Left ventricle myocardium inferior (tissue), 1 donor: ENCODE measurements around the gene PSPN. TPM values are rescaled to one million over a fixed set of nuclear protein-coding genes. Genes with fewer than 3 reads are reported as not detected.

Source experiments
- DNase-seq: peaks from one replicate; pipeline ENCODE4 v3.0.0-alpha.2; 2020
- H3K27ac ChIP-seq: fragments of 200-600 bp; replicated peaks from 2 replicates; pipeline ENCODE4 v1.8.0; 2021
- H3K27me3 ChIP-seq: fragments of 200-600 bp; 2 replicates; pipeline ENCODE4 v1.8.0; 2021; ENCODE audit warnings: low read depth
- H3K36me3 ChIP-seq: fragments of 200-600 bp; 2 replicates; pipeline ENCODE4 v1.8.0; 2021
- H3K4me1 ChIP-seq: fragments of 200-600 bp; 2 replicates; pipeline ENCODE4 v1.8.0; 2021
- H3K4me3 ChIP-seq: fragments of 200-600 bp; 2 replicates; pipeline ENCODE4 v1.8.0; 2021; ENCODE audit warnings: mild to moderate bottlenecking, moderate library complexity
- H3K9me3 ChIP-seq: fragments of 200-600 bp; replicated peaks from 2 replicates; pipeline ENCODE4 v1.8.0; 2021
- intact Hi-C: fragments of 100-400 bp; cut with micrococcal nuclease; formaldehyde crosslinking; loops from one replicate; pipeline ENCODE4 v1.11.0; 2022
- microRNA-seq: library from miRNA; unstranded; fragments of <30 nt; microRNA quantifications from one replicate; pipeline ENCODE4 v1.2.0, GENCODE V29; 2020
- total RNA-seq: library from RNA; stranded (reverse); fragmentation: NEBNext Ultra II Directional; extraction: Animal tissue kit (Norgen Biotek cat#: 25700); gene quantifications from one replicate; pipeline ENCODE4 v1.2.1, GENCODE V29; 2021
- TF ChIP-seq, protein P1 (sequence below): fragments of 200-600 bp; IDR thresholded peaks from 2 replicates; pipeline ENCODE4 v1.8.0; 2021; ENCODE audit warnings: antibody characterized with exemption, mild to moderate bottlenecking, borderline replicate concordance
- donor health status: DM: no; HTN: yes; CAD: no; lungs with severe emphysema.

The PSPN gene
- total RNA-seq, 1 donor from 2014 or later = 1.2 TPM

DNA sequence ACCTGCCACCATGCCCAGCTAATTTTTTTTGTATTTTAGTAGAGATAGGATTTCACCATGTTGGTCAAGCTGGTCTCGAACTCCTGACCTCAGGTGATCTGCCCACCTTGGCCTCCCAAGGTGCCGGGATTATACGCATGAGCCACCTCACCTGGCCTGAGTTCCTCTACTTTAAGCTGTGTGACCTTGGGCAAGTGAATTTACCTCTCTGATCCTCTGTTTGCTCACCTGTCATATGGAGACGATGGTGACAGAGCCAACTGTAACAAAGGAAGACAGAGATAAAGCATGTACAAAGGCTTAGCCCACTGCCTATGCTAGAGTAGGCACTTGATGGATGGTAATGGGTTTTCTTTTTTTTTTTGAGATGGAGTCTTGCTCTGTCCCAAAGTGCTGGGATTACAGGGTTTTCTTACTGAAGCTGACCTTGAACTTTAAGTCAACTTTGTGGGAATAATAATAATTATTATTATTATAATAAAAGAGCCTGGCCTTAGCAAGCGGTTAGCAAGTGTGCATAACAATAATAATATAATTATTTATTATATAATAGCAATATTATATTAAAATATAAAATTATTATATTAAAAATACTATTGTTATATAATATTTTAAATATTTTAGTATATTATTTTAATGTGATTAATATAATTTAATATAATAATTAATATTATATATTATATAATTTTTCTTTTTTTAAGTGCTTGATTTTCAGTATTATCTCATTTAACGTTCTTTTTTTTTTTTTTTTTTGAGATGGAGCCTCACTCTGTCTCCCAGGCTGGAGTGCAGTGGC is 41.0 kb downstream of the PSPN start:
- TF ChIP-seq, protein P1, sequence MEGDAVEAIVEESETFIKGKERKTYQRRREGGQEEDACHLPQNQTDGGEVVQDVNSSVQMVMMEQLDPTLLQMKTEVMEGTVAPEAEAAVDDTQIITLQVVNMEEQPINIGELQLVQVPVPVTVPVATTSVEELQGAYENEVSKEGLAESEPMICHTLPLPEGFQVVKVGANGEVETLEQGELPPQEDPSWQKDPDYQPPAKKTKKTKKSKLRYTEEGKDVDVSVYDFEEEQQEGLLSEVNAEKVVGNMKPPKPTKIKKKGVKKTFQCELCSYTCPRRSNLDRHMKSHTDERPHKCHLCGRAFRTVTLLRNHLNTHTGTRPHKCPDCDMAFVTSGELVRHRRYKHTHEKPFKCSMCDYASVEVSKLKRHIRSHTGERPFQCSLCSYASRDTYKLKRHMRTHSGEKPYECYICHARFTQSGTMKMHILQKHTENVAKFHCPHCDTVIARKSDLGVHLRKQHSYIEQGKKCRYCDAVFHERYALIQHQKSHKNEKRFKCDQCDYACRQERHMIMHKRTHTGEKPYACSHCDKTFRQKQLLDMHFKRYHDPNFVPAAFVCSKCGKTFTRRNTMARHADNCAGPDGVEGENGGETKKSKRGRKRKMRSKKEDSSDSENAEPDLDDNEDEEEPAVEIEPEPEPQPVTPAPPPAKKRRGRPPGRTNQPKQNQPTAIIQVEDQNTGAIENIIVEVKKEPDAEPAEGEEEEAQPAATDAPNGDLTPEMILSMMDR = no peak
- H3K27ac ChIP-seq = no peak overlapping the region
- H3K9me3 ChIP-seq = no peaks in the 10 kb centered on the region
- H3K4me1 ChIP-seq = no peaks in the 10 kb centered on the region
- no peaks in the 10 kb centered on the region for H3K36me3 ChIP-seq
- DNase-seq = no peak
- peaks cover 28% of the 10 kb centered on the region for H3K27me3 ChIP-seq
- H3K4me3 ChIP-seq = no peak overlapping the region
- intact Hi-C loops = no loop called here

DNA sequence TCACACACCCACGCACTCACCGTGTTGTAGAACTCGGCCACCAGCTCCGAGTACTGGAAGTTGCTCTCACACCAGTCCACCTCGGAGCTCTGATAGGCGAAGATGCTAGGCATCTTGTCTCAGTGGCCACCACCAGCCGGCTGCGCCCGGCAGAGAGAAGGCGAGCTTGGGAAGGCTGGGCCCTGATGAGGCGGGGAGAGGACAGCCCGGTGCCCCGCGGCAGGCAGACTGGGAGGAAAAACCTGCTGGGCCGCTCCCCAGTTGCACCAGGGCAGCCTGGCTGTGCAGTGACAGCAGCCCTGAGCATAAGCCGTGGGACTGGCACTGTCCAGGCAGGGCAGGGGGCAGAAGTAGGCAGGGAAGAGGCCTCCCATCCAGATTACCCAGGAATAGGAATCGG is 42.3 kb downstream of the PSPN start, which contains the start of gene ACER1:
TSS of gene ACER1 (minus strand) at position 174 of the 400 bp plus-strand sequence. CDS start at position 113, 61 bp downstream.
- H3K27me3 ChIP-seq = peaks cover 28% of the 10 kb centered on the region
- no peaks in the 10 kb centered on the region for H3K9me3 ChIP-seq
- no peaks in the 10 kb centered on the region for H3K4me1 ChIP-seq
- H3K4me3 ChIP-seq = no peak within 1 kb of the TSS
- no peak within 1 kb of the TSS for H3K27ac ChIP-seq
- H3K36me3 ChIP-seq = no peaks in the 10 kb centered on the region
- intact Hi-C loops = no loop called here
- TF ChIP-seq, protein P1 = no peak
- DNase-seq = no peak

DNA sequence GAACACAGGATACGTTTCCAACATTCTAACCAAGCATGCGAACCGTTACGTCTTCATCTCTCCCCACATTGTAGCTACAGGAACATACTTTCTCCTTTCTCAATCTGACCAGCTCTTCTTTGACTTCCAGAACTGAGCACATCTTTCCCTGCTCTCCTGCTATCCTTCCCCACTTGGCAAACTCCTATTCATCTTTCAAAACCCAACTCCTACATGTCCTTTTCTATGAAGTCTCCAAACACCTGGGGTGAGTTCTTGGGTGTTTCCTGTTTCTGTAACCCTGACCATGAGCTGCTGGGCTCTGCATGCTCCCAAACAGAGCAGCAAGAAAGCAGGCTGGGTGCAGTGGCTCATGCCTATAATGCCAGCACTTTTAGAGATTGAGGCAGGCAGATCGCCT is 48.9 kb downstream of the PSPN start:
- TF ChIP-seq, protein P1 = no peak
- no peak overlapping the region for H3K4me3 ChIP-seq
- intact Hi-C loops = no loop called here

DNA sequence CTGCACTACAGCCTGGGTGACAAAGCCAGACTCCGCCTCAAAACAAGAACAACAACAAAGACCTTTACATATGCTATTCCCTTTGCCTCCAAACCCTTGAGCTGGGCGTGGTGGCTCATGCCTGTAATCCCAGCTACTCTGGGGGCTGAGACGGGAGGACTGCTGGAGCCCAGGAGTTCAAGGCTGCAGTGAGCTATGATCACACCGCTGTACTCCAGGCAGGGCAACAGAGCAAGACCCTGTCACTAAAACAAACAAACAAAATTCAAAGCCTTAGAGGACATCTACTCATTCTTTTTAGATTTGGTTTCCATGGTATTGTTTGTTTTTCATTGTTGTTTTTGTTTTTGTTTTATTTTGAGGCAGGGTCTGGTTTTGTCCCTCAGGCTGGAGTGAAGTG is 50.1 kb downstream of the PSPN start:
- H3K4me1 ChIP-seq = no peaks in the 10 kb centered on the region
- no peak for DNase-seq
- peaks cover 49% of the 10 kb centered on the region for H3K27me3 ChIP-seq
- H3K27ac ChIP-seq = no peak overlapping the region
- no peaks in the 10 kb centered on the region for H3K36me3 ChIP-seq
- no peak overlapping the region for H3K4me3 ChIP-seq
- TF ChIP-seq, protein P1 = no peak
- H3K9me3 ChIP-seq = no peaks in the 10 kb centered on the region
- intact Hi-C loops = no loop called here

More for the DNA sequence above, 48.9 kb downstream of the PSPN start:
- Histone ChIP-seq H3K9me3 (no peaks in the 10 kb centered on the region), H3K36me3 (no peaks in the 10 kb centered on the region), H3K27me3 (peaks cover 43% of the 10 kb centered on the region), H3K4me1 (no peaks in the 10 kb centered on the region), H3K27ac (no peak overlapping the region)
- no peak for DNase-seq

Small RNA genes lying within 50 kb of the gene (microRNA-seq; reads per million reads assigned to microRNA genes)
- gene MIR3940 (0.94 reads per million), gene MIR6790 (not detected), gene MIR6885 (not detected)

Other genes with a start within 250 kb of the PSPN start
- gene ACSBG2, start 240.3 kb downstream of the PSPN start, total RNA-seq = not detected
- 36.0 TPM for gene MLLT1, start 96.0 kb downstream of the PSPN start, total RNA-seq
- not detected for gene ACER1, start 42.3 kb downstream of the PSPN start, total RNA-seq
- 72.3 TPM for gene CLPP, start 14.4 kb downstream of the PSPN start, total RNA-seq
- 142 TPM for gene ALKBH7, start 3.1 kb downstream of the PSPN start, total RNA-seq
- gene GTF2F1, start 17.2 kb upstream of the PSPN start, total RNA-seq = 33.8 TPM
- 81.9 TPM for gene KHSRP, start 48.9 kb upstream of the PSPN start, total RNA-seq
- 0.16 TPM for gene SLC25A41, start 57.8 kb upstream of the PSPN start, total RNA-seq
- 116 TPM for gene SLC25A23, start 83.9 kb upstream of the PSPN start, total RNA-seq
- gene CRB3, start 88.3 kb upstream of the PSPN start, total RNA-seq = not detected
- gene DENND1C, start 105.9 kb upstream of the PSPN start, total RNA-seq = 1.2 TPM
- gene TUBB4A, start 126.4 kb upstream of the PSPN start, total RNA-seq = 3.3 TPM
- gene TNFSF9, start 155.1 kb upstream of the PSPN start, total RNA-seq = 0.38 TPM
- not detected for gene CD70, start 215.2 kb upstream of the PSPN start, total RNA-seq